ENCODE results near the gene OSBPL7.

- TF ChIP-seq POLR2AphosphoS5 (IDR thresholded peaks at IDR 0.05), result no peak
- TF ChIP-seq, protein P1, sequence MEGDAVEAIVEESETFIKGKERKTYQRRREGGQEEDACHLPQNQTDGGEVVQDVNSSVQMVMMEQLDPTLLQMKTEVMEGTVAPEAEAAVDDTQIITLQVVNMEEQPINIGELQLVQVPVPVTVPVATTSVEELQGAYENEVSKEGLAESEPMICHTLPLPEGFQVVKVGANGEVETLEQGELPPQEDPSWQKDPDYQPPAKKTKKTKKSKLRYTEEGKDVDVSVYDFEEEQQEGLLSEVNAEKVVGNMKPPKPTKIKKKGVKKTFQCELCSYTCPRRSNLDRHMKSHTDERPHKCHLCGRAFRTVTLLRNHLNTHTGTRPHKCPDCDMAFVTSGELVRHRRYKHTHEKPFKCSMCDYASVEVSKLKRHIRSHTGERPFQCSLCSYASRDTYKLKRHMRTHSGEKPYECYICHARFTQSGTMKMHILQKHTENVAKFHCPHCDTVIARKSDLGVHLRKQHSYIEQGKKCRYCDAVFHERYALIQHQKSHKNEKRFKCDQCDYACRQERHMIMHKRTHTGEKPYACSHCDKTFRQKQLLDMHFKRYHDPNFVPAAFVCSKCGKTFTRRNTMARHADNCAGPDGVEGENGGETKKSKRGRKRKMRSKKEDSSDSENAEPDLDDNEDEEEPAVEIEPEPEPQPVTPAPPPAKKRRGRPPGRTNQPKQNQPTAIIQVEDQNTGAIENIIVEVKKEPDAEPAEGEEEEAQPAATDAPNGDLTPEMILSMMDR (IDR thresholded peaks at IDR 0.05), result no peak
- TF ChIP-seq POLR2A (IDR thresholded peaks at IDR 0.05), result no peak
Observed at GRCh38 chr17:47785538-47786123, 36.0 kb downstream of the OSBPL7 start.
